Measurements from ENCODE around the gene CFDP1. TPM values are rescaled to one million over a fixed set of nuclear protein-coding genes. Genes with fewer than 3 reads are reported as not detected.
A peak's percentile ranks its signal among the peaks of the same experiment; 100 is the strongest.

Gene CFDP1
- total RNA-seq, 1 experiment from 2014 or later: 44.7 TPM

DNA sequence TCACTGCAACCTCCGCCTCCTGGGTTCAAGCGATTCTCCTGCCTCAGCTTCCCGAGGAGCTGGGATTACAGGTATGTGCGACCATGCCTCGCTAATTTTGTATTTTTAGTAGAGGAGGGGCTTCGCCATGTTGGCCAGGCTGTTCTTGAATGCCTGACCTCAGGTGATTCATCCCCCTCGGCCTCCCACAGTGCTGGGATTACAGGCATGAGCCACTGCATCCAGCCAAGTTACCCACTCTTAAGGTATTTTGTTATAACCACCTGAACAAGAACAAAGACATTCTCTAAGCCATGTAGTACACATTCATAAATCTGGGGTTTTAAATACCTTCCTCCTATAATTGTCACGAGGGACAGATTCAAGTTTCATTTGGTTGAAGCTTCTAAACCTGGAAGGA is 43.5 kb upstream of the CFDP1 start:
- Mint-ChIP-seq H3K4me1 (ENCODE audit: insufficient read depth, unreplicated experiment) (peaks cover 22% of the 10 kb centered on the region), H3K36me3 (ENCODE audit: insufficient read depth, unreplicated experiment) (no peaks in the 10 kb centered on the region), H3K27ac (ENCODE audit: low read depth, unreplicated experiment) (no peak overlapping the region), H3K4me3 (ENCODE audit: unreplicated experiment) (no peak overlapping the region), H3K27me3 (ENCODE audit: insufficient read depth, unreplicated experiment) (no peaks in the 10 kb centered on the region), H3K9me3 (ENCODE audit: unreplicated experiment) (no peaks in the 10 kb centered on the region)
- TF ChIP-seq, protein P1, sequence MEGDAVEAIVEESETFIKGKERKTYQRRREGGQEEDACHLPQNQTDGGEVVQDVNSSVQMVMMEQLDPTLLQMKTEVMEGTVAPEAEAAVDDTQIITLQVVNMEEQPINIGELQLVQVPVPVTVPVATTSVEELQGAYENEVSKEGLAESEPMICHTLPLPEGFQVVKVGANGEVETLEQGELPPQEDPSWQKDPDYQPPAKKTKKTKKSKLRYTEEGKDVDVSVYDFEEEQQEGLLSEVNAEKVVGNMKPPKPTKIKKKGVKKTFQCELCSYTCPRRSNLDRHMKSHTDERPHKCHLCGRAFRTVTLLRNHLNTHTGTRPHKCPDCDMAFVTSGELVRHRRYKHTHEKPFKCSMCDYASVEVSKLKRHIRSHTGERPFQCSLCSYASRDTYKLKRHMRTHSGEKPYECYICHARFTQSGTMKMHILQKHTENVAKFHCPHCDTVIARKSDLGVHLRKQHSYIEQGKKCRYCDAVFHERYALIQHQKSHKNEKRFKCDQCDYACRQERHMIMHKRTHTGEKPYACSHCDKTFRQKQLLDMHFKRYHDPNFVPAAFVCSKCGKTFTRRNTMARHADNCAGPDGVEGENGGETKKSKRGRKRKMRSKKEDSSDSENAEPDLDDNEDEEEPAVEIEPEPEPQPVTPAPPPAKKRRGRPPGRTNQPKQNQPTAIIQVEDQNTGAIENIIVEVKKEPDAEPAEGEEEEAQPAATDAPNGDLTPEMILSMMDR (IDR thresholded peaks at IDR 0.05; ENCODE audit: unreplicated experiment): no peak
- ChIA-PET CTCF (interaction anchor here (0.5 to 4.5 kb wide), 14 partner anchors 9 to 254 kb away, joined by 3 to 24 read pairs (median 3); partner anchors contain the start of gene TMEM170A), POLR2A (interaction anchor here (0.5 to 1.6 kb wide), 4 partner anchors 10 to 168 kb away, joined by 3 to 9 read pairs (median 4); no protein-coding TSS in a partner anchor)
- peak; percentile 33 for DNase-seq (ENCODE audit: unreplicated experiment)
- intact Hi-C loops (cut with micrococcal nuclease): no loop called here
- no TSS peak for BruUV-seq (replicated peaks)

DNA sequence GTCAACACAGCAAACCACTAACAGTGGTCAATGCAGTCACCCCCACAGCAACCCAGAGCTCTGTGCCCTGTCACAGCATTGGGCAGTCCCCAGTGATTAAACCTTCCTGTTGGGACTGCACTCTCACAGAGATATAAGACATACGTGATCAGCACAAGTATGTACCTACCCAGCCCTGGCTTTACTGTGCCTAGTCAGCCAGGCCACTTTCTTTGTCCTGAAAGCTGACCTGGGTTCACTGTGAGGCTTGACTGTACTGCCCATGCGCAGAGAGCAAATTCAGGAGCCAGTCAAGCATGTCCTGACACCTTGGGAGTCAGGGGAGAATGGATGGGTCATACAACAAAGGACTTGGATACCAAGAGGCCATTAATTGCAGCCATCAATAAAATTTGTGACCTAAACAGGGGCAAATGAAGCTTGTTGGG is 42.1 kb upstream of the CFDP1 start:
- ChIA-PET CTCF (interaction anchor here (0.7 to 4.5 kb wide), 5 partner anchors 9 to 87 kb away, joined by 3 to 24 read pairs (median 4); partner anchors contain the start of gene TMEM170A), POLR2A (interaction anchor here (1.4 to 1.5 kb wide), 2 partner anchors 11 to 147 kb away, joined by 3 to 4 read pairs; partner anchors contain the start of gene ADAT1)
- H3K36me3 Mint-ChIP-seq (ENCODE audit: insufficient read depth, unreplicated experiment): no peaks in the 10 kb centered on the region
- H3K27me3 Mint-ChIP-seq (ENCODE audit: insufficient read depth, unreplicated experiment): no peaks in the 10 kb centered on the region
- intact Hi-C loops (cut with micrococcal nuclease): no loop called here
- TF ChIP-seq, protein P1 (IDR thresholded peaks at IDR 0.05; ENCODE audit: unreplicated experiment): no peak
- no peak overlapping the region for H3K4me3 Mint-ChIP-seq (ENCODE audit: unreplicated experiment)
- BruUV-seq (replicated peaks): no TSS peak
- no peaks in the 10 kb centered on the region for H3K9me3 Mint-ChIP-seq (ENCODE audit: unreplicated experiment)
- no peak for DNase-seq (ENCODE audit: unreplicated experiment)
- no peak overlapping the region for H3K27ac Mint-ChIP-seq (ENCODE audit: low read depth, unreplicated experiment)
- H3K4me1 Mint-ChIP-seq (ENCODE audit: insufficient read depth, unreplicated experiment): peaks cover 25% of the 10 kb centered on the region

GRCh38 chr16:75472908-75473877 is 39.9 kb upstream of the CFDP1 start:
- DNase-seq (ENCODE audit: unreplicated experiment): no peak
- no peak overlapping the region for H3K4me3 Mint-ChIP-seq (ENCODE audit: unreplicated experiment)
- no peak overlapping the region for H3K27ac Mint-ChIP-seq (ENCODE audit: low read depth, unreplicated experiment)
- TF ChIP-seq, protein P1 (IDR thresholded peaks at IDR 0.05; ENCODE audit: unreplicated experiment): no peak
- ChIA-PET POLR2A (interaction anchor here (0.6 to 2.6 kb wide), 4 partner anchors 11 to 175 kb away, joined by 3 to 21 read pairs (median 4); partner anchors contain the start of genes GABARAPL2, KARS1, TERF2IP and TMEM231), CTCF (interaction anchor here (0.5 to 5.5 kb wide), 27 partner anchors 8 to 291 kb away, joined by 3 to 88 read pairs (median 4); partner anchors contain the start of gene ADAT1)
- H3K27me3 Mint-ChIP-seq (ENCODE audit: insufficient read depth, unreplicated experiment): no peaks in the 10 kb centered on the region
- intact Hi-C loops (cut with micrococcal nuclease): loop anchor here (1.0 kb wide), 1 partner anchor 291 kb away; no protein-coding TSS in a partner anchor
- peaks cover 22% of the 10 kb centered on the region for H3K4me1 Mint-ChIP-seq (ENCODE audit: insufficient read depth, unreplicated experiment)
- H3K36me3 Mint-ChIP-seq (ENCODE audit: insufficient read depth, unreplicated experiment): no peaks in the 10 kb centered on the region
- no peaks in the 10 kb centered on the region for H3K9me3 Mint-ChIP-seq (ENCODE audit: unreplicated experiment)
- BruUV-seq (replicated peaks): no TSS peak

Measured in MCF 10A (cell line).